ENCODE measurements around the gene DPH1.
"Not testable (repeated sequence)": the region's sequence is repeated elsewhere in the genome, so short reads cannot be mapped to it uniquely, and the experiment has no call there.

DPH1 gene

DNA sequence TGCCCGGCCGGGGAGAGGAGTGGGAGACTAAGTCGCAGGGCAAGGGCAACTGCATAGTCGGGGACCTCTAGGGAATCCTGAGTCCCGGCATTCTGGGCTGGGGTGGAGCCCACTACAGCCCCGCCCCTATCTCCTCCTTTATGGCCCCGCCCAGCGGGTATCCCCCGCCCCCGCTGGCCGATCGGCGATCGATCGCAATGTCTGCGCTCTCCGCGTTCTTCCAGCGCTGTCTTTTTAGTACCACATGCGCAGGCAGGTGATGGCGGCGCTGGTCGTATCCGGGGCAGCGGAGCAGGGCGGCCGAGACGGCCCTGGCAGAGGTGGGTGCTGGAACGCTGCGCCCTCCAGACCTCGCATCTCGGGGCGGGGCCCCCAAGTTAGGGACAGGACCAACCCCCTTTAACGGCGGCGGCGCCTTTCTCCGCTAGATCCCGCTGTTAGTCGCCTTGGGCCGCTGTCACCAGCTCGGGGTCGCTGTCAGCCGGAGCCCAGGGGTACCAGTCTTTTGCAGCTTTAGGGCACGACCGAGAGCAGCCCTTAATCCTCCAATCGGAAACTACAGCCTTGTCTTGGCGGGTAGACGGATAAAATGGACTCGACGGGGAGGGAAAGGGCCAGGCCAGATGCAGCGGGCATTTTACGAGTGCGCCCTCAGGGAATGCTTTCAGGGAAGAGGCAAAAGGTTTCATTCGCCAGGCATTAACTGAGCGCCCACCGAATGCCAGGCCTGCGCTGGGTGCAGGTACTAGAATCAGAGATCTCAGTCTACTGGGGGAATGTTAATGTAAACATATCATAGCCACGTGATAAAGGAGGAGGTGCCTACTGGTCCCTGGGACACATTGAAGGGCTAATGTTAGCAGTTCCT is at the start of gene DPH1:
DPH1 (plus strand) TSS at position 243 of the 868 bp plus-strand sequence; CDS start at position 260, 17 bp downstream.
- peak; percentile 65 for DNase-seq

- DNase-seq, result no peak
Observed at GRCh38 chr17:1980665-1981250, 49.2 kb upstream of the DPH1 start.

- not testable (repeated sequence) for DNase-seq
Observed at GRCh38 chr17:1982793-1983366, 47.1 kb upstream of the DPH1 start.

- DNase-seq, result no peak
Observed at GRCh38 chr17:1985093-1985492, 44.9 kb upstream of the DPH1 start.

DNA sequence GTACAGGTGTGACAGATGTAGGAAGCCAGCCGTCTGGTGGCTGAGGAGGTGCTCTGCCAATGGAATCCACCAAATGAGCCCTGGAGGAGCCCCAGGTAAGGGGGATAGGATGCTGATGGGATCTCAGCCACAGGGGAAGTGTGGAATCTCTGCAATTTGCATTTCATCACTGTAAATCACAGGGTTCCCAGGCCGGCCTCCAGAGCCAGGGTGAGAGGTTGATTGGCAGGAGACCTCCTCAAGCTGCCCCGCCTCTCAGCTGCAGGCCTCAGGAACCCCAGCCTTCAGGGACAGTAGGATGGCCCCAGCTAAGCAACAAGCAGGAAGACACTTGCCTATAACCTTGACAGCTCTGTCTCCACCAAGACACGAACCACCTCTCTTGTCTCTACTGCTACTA is 44.3 kb upstream of the DPH1 start:
- DNase-seq, result no peak

DNA sequence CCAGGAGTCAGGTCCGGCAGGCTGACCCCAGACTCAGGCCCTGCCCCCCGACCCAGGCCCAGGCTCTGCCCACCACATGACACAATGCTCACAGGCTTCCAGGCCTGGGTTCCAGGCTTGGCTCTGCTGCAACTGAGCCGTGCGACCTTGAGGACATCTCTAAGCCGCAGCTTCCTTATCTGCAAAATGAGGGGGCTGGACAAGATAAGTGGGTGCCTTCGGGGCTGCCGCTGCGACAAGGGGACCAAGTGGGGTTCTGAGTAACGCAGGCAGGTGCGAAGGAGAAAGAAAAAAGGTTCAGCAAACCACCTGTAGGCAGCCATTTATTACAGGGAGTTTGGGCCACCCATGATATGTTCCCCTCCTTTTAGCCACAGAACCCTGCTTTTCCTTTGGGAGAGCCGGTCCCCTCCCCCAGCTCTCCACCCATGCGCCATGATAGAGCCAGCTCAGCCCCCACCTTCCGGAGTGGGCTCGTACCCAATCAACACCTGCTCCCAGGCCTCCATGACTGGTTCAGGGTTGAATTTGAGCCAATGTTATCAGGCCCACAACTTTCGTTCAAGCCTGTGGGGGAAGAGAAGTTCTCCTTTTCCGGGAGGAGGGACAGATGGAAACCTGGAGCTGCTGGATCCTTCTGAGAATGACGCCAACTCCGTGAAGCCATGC is 43.0 kb upstream of the DPH1 start:
- DNase-seq, result no peak

DNA sequence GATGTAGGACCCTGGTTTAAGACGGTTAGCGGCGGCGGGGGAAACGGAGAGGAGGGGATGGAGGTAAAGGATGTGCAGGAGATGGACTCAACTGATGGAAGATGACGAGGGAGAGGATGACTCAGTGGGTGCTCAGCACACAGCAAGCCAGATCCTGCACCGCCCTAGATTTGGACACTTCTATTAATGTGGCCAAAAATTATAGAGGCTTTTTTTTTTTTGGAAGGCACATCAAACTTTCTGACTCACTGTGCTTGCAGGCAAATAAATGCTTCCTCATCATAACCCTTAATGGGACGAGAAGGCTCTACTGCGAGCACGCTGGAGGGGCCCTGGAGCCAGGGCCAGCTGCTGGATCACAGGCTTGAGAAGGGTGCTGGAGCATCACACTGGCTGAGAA is 40.8 kb upstream of the DPH1 start:
- DNase-seq, result no peak

GRCh38 chr17:1992541-1992940 is 37.4 kb upstream of the DPH1 start:
- DNase-seq, result no peak

DNA sequence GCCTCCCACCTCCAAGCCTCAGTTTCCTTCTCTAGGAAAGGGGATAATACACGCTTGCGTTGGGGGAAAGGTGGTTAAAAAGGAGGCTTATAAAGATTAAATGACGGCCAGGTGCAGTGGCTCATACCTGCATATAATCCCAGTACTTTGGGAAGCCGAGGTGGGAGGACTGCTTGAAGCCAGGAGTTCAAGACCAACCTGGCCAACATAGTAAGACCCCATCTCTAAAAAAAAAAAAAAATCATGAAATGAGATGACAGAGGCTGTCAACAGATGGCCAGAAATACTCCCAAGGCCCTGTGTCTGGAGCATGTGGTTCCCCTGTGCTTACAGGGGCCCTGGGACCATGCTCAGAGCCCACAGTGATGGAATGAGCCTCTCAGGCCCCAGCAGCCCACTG is 35.2 kb upstream of the DPH1 start:
- no peak for DNase-seq

- DNase-seq, result no peak
Observed at GRCh38 chr17:1995321-1995892, 34.5 kb upstream of the DPH1 start.

DNA sequence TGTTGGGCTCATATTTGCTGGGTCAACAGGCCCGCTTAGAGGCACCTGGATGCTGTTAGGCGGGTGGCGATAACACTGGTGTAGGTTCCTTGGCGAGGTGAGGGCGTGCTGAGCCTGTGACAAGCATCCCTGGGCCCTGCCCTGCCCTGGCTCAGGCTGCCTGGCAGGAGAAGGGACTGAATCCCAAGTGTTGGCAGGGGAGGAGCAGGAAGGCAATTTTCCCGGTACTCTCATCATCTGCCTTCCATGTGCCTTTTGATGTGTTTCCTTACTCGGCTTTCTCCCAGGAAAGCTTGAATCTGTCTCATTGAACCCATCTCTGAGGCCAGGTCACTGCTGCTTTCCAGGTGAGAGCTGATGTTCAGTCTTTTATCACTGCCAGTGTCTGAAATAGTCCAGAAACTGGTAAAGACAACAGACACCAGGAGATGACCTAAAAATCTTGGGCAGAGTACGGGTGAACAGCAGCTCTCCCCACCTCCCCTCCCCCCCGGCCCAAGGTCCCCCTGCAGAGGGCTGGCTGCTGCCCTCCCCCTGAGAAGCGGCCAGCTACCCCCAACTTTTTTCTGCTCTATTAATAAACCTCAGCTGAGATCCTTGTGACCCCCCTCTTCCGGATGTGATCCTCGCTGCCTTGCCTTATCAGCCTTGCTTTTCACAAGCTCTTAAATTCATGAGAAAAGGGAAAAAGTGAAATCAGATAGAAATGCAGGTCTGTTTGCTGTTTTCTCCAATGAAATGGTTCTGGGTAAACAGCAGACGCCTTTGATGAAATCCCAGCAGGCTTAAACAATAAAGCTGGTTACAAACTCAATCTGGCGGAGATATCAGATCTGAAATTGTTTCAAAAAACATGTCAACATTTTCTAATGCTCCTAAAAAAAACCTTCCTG is 33.8 kb upstream of the DPH1 start:
- no peak for DNase-seq

GRCh38 chr17:1996800-1997288 is 33.1 kb upstream of the DPH1 start:
- DNase-seq, result no peak

- DNase-seq, result no peak
Observed at GRCh38 chr17:1997289-1997926, 32.5 kb upstream of the DPH1 start.

GRCh38 chr17:1997927-1998742 is 31.8 kb upstream of the DPH1 start:
- DNase-seq, result no peak

GRCh38 chr17:1999557-2000251 is 30.2 kb upstream of the DPH1 start:
- no peak for DNase-seq

DNA sequence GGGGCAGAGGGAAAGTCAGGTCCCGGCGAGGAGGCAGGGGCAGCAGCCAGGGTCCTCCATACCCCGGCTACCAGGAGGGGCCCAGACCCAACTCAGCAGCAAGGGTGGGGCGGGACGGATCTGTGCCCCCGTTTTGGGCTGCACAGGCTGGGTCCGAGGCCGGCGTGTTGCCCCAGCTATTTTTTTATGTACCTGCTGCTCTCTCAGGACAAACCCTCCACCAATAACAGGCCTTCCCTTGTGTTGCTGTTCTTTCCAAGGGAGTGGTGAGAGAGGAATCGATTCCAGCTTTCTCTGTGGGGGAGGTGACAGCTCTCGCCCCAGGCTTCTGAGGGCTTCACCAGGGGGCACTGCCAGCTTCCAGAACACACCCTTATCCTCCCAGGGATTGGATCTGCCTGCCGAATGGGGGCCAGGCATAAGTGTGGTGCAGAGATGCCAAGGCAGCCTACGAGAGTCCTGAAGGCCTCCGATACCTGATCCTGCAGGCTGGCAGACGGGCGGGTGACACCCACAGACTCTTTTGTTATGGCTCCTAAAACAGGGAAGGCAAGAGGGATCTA is 27.1 kb upstream of the DPH1 start:
- DNase-seq, result no peak

- no peak for DNase-seq
Observed at GRCh38 chr17:2003525-2003924, 26.4 kb upstream of the DPH1 start.

GRCh38 chr17:2004435-2004952 is 25.5 kb upstream of the DPH1 start:
- DNase-seq, result no peak

All from NCI-H1105 (cell line).